NB4 (cell line): ENCODE results near the gene TPM1.

Experiments
- CTCF ChIP-seq: IDR thresholded peaks from one replicate; pipeline ENCODE4 v1.5.1; 2012; ENCODE audit warnings: low read depth, low read length
- MAX ChIP-seq: IDR thresholded peaks from 2 replicates; pipeline ENCODE4 v1.6.1; 2011; ENCODE audit warnings: low read depth, low read length
- MYC ChIP-seq: IDR thresholded peaks from 2 replicates; pipeline ENCODE4 v1.6.1; 2011; ENCODE audit warnings: low read depth, low read length
- POLR2A ChIP-seq: IDR thresholded peaks from 2 replicates; pipeline ENCODE4 v1.6.1; 2011; ENCODE audit warnings: mild to moderate bottlenecking; ENCODE audit not compliant: insufficient read length; ENCODE audit errors: extremely low read depth

- TF ChIP-seq CTCF (no peak), MAX (no peak), POLR2A (no peak), MYC (no peak)
Observed at GRCh38 chr15:63019511-63020109, 22.9 kb upstream of the TPM1 start.
